ENCODE data around the gene CAMKK1. TPM values are rescaled to one million over a fixed set of nuclear protein-coding genes. Genes with fewer than 3 reads are reported as not detected.

Gene CAMKK1
- total and polyA plus RNA-seq, 2 donors (not counting 3 experiments of a cell fraction or from before 2014, with no cell fraction given) = 4.5 to 6.1 TPM

- no peak overlapping the region for H3K4me3 ChIP-seq (replicated peaks in 1 of 3; ENCODE audit: insufficient read depth in 1 of 3, low read depth in 1 of 3, low read length in 3 of 3)
- H2AFZ ChIP-seq (ENCODE audit: low read depth, low read length) = no peak overlapping the region
- DNase-seq (ENCODE audit: low read depth, low spot score) = no peak
- H4K20me1 ChIP-seq (replicated peaks; ENCODE audit: control insufficient read depth, extremely low read depth, insufficient read depth, low read length) = no peaks in the 10 kb centered on the region
- H3K4me2 ChIP-seq (ENCODE audit: insufficient read depth, low read length) = no peak overlapping the region
- dilution Hi-C loops (cut with MboI; ENCODE audit: extremely low pct_ligation_motif_present, low sequenced_read_pairs) (no loop called here), intact Hi-C loops (cut with micrococcal nuclease) (no loop called here)
- peaks cover 58% of the 10 kb centered on the region for H3K4me1 ChIP-seq (ENCODE audit: control insufficient read depth, extremely low read depth, insufficient read depth, low read length)
- H3K9ac ChIP-seq (replicated peaks; ENCODE audit: extremely low read depth, insufficient read depth, low read length) = peak overlapping the region; percentile 26
- TF ChIP-seq POLR2A (IDR thresholded peaks at IDR 0.05; ENCODE audit: low read depth, low read length) (no peak), JUN (IDR thresholded peaks at IDR 0.05; ENCODE audit: borderline replicate concordance, insufficient read depth, insufficient read length, low read depth) (no peak), FOS (IDR thresholded peaks at IDR 0.05; ENCODE audit: borderline replicate concordance, insufficient read depth, low read length) (no peak), EZH2 (IDR thresholded peaks at IDR 0.05; ENCODE audit: borderline replicate concordance, low read depth, low read length, severe bottlenecking) (no peak), GATA2 (IDR thresholded peaks at IDR 0.05; ENCODE audit: insufficient read depth, insufficient read length, low read depth, low read length) (no peak)
- TF ChIP-seq, protein P1, sequence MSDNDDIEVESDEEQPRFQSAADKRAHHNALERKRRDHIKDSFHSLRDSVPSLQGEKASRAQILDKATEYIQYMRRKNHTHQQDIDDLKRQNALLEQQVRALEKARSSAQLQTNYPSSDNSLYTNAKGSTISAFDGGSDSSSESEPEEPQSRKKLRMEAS (IDR thresholded peaks at IDR 0.05; ENCODE audit: insufficient read depth, insufficient read length) = no peak
- TF ChIP-seq, protein P2, sequence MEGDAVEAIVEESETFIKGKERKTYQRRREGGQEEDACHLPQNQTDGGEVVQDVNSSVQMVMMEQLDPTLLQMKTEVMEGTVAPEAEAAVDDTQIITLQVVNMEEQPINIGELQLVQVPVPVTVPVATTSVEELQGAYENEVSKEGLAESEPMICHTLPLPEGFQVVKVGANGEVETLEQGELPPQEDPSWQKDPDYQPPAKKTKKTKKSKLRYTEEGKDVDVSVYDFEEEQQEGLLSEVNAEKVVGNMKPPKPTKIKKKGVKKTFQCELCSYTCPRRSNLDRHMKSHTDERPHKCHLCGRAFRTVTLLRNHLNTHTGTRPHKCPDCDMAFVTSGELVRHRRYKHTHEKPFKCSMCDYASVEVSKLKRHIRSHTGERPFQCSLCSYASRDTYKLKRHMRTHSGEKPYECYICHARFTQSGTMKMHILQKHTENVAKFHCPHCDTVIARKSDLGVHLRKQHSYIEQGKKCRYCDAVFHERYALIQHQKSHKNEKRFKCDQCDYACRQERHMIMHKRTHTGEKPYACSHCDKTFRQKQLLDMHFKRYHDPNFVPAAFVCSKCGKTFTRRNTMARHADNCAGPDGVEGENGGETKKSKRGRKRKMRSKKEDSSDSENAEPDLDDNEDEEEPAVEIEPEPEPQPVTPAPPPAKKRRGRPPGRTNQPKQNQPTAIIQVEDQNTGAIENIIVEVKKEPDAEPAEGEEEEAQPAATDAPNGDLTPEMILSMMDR (IDR thresholded peaks at IDR 0.05; ENCODE audit: extremely low read depth in 1 of 2, insufficient read depth in 1 of 2, low read depth in 1 of 2, low read length in 2 of 2) = no peak
- H3K9me3 ChIP-seq (replicated peaks; ENCODE audit: control insufficient read depth, insufficient read depth, low read length) = no peaks in the 10 kb centered on the region
- peak; percentile 4 for FAIRE-seq
- CTCF ChIA-PET = no interaction called here
- peaks cover 21% of the 10 kb centered on the region for H3K79me2 ChIP-seq (ENCODE audit: control insufficient read depth, insufficient read depth, low read length)
- peak overlapping the region; percentile 72 for H3K27ac ChIP-seq (ENCODE audit: insufficient read depth, low read depth, low read length)
- H3K27me3 ChIP-seq (ENCODE audit: control insufficient read depth in 2 of 2, insufficient read depth in 2 of 2, low read length in 2 of 2) = no peaks in the 10 kb centered on the region
- no peaks in the 10 kb centered on the region for H3K36me3 ChIP-seq (ENCODE audit: control insufficient read depth in 2 of 2, extremely low read depth in 1 of 2, insufficient read depth in 2 of 2, low read length in 2 of 2)
- no TSS peak for BruUV-seq (replicated peaks)
- H3K9me1 ChIP-seq (replicated peaks; ENCODE audit: control insufficient read depth, extremely low read depth, insufficient read depth, low read length) = no peaks in the 10 kb centered on the region
- POLR2A ChIA-PET = no interaction called here
Observed at GRCh38 chr17:3887804-3888203, 5.0 kb downstream of the CAMKK1 start.

Measured in endothelial cell of umbilical vein (primary cell).